Measurements from ENCODE around the gene CEACAM8.

CEACAM8 gene

GRCh38 chr19:42595550-42596172 lies 937 bp upstream of the CEACAM8 start:
- TF ChIP-seq CTCF (IDR thresholded peaks at IDR 0.05; ENCODE audit: extremely low read depth, missing control alignments) = no peak
- DNase-seq (ENCODE audit: low spot score) = no peak

- TF ChIP-seq CTCF (IDR thresholded peaks at IDR 0.05; ENCODE audit: extremely low read depth, missing control alignments) = no peak
Observed at GRCh38 chr19:42589792-42590191, 4.9 kb downstream of the CEACAM8 start.

DNA sequence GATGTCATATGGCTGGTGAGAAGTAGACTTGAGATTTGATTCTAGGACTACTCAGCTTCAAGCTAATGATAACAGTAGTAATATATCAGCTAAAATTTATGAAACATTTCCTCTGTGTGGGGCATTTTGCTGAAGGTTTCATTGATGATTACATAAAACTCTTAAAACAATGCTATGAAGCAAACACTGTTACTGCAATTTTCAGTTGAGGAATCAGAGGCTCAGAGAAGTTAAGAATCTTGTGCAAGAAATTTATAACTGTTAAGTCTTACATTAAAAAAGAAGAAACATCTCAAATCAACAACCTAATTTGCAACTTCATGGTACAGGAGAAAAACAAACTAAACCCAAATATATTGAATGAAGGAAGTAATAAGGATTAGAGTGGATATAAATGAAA lies 10.3 kb downstream of the CEACAM8 start:
- no peak for TF ChIP-seq CTCF (IDR thresholded peaks at IDR 0.05; ENCODE audit: extremely low read depth, missing control alignments)
- DNase-seq (ENCODE audit: low spot score) = no peak

More at GRCh38 chr19:42589792-42590191, 4.9 kb downstream of the CEACAM8 start:
- no peak for DNase-seq (ENCODE audit: low spot score)

GRCh38 chr19:42577016-42577415 lies 17.7 kb downstream of the CEACAM8 start:
- TF ChIP-seq CTCF (IDR thresholded peaks at IDR 0.05; ENCODE audit: extremely low read depth, missing control alignments) = no peak
- no peak for DNase-seq (ENCODE audit: low spot score)

- TF ChIP-seq CTCF (IDR thresholded peaks at IDR 0.05; ENCODE audit: extremely low read depth, missing control alignments) = no peak
- DNase-seq (ENCODE audit: low spot score) = no peak
Observed at GRCh38 chr19:42576241-42576640, 18.5 kb downstream of the CEACAM8 start.

GRCh38 chr19:42573642-42574041 lies 21.1 kb downstream of the CEACAM8 start:
- TF ChIP-seq CTCF (IDR thresholded peaks at IDR 0.05; ENCODE audit: extremely low read depth, missing control alignments) = no peak
- no peak for DNase-seq (ENCODE audit: low spot score)

DNA sequence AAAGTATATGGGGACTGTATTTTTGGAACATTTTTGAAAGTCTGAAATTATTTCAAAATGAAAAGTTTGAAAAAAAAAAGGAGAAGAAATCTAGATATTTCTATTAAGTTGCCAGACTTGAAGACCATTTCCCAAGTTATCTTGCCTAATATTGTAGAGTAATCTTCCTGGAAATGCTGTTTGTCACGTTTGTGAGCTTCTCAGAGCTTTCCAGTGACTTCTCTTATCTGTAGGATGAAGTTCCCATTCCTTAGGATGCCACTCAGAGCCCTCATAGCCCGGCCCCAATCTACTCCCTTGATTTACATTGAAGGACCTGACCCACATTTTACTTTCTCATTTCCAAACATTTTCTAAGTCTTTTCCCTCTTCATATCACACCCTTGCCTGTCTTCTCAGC lies 23.6 kb downstream of the CEACAM8 start:
- no peak for DNase-seq (ENCODE audit: low spot score)
- no peak for TF ChIP-seq CTCF (IDR thresholded peaks at IDR 0.05; ENCODE audit: extremely low read depth, missing control alignments)
